Stimulated activated CD4-positive, alpha-beta T cell treated with anti-CD3 and anti-CD28 coated beads, Interleukin-4, amount 100 ng/mL, for 48 hours (primary cell): ENCODE results near the gene HHAT.

Experiments used
- DNase-seq, 2 donors: peaks; one replicate each; pipeline ENCODE4 v3.0.0-alpha.2; 2020; ENCODE audit warnings: low read depth in 2 of 2

HHAT gene

DNA sequence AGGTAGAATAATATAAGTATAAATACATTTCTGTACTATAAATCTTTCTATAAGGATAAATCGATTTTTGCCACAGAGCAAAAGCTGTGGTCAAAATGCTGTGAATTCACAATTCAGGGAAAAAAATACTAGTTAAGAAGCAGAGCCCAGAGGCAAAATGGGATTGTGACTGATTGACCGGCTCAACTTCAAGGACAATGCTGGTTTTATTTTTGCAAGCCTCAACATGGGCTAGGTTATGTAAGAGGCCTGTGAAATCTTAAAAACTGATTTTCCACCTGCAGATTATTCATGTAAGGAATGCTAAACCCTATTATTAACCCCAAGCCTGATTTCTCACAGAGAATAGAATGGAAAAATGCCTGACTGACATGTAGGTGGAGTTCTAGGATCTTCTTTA lies 155.1 kb downstream of the HHAT start:
- DNase-seq = no peak

- no peak for DNase-seq
Measured at GRCh38 chr1:210487021-210487420, 158.3 kb downstream of the HHAT start.

GRCh38 chr1:210489491-210489890 lies 160.8 kb downstream of the HHAT start:
- no peak for DNase-seq

DNA sequence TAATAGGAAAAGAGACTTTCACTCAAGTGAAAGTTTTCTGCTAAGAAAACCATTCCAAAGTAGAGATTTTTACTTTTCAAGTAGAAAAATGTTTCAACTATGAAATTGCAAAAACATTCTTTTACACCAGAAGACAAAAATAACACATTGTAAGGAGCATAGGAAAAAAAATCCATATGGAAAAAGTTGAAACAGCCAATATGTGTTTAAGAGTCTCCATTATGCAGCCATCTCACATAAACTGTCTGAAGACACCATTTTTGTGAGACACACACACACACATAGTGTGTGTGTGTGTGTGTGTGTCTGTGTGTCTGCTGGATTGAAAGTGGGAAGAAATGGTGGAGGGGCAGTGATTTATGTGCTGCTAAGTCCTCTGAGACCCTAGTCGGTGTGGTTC lies 162.1 kb downstream of the HHAT start:
- DNase-seq = no peak

- DNase-seq = no peak
Measured at GRCh38 chr1:210496063-210496462, 167.4 kb downstream of the HHAT start.

- DNase-seq = no peak
Measured at GRCh38 chr1:210499956-210500355, 171.3 kb downstream of the HHAT start.

GRCh38 chr1:210500831-210501230 lies 172.1 kb downstream of the HHAT start:
- no peak for DNase-seq

GRCh38 chr1:210504286-210504685 lies 175.6 kb downstream of the HHAT start:
- no peak for DNase-seq

DNA sequence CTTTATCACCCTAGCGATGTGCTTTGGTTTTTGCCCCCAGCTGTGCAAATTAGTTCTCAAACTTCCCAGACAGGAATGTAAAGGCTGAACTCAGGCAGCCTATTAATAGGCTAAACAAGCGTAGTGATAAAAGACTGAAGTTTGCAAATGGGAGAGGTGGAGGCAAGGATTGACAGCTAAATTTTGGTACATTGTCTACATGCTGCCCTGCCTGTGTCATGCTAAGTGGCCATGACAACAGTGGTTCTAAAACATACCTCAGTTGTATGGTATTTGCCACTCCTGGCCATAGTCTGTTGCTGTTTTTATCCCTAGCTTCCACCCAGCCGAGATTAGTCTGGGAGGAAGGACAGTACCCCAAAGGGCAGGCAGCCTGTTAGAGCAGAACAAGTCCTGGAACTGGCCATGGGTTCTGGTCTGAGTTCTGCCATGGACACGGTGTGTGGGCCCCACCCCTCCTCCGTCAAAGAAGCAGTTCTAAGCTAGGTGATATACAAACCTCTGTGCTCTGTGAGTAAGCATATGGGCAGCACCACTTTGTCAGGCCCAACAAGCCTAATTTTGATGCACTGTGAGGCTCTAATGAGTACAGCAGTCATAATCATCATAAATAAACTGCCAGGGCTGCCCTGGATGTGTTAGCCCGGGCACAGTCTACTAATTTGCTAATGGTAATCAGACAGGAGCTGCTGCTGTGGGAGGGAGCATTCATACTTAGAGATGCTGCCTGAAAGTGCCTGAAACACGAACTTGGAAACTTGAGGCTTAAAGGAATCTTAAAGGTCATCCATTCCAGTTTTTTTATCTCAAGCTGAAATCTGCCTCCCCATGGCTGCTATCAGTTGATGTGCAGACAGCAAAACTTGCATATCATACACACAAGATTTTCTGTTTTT lies 177.1 kb downstream of the HHAT start:
- no peak for DNase-seq

- no peak for DNase-seq
Measured at GRCh38 chr1:210506689-210507088, 178.0 kb downstream of the HHAT start.

DNA sequence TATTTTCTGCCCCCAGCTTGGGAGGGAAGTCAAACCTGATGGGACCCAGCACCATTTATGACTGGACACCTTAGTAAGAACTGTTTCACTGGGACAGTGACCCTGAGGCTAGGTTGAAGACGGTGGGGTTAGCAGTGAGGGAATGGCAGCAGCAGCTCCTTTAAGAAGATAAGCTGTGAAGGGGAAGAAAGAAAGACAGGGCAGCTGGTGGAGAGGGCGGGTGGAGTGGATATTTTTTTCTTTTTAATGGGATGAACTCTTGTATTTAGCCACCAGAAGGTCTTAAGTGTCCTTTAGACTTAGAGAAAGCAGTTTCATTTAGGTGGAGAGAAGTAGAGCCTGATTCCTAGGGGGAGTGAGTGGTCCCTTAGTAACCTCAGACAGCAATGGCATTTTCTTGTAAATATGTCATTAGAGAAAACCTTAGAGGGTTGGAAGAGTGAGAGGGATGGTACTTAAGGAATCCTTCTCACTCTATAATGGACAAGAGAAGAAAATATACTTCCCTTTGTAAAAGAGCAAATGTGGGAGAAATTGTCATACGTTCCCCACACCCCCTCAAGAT lies 187.5 kb downstream of the HHAT start:
- no peak for DNase-seq

- DNase-seq = no peak
Measured at GRCh38 chr1:210516697-210517459, 188.2 kb downstream of the HHAT start.

- no peak for DNase-seq
Measured at GRCh38 chr1:210523830-210524229, 195.1 kb downstream of the HHAT start.

DNA sequence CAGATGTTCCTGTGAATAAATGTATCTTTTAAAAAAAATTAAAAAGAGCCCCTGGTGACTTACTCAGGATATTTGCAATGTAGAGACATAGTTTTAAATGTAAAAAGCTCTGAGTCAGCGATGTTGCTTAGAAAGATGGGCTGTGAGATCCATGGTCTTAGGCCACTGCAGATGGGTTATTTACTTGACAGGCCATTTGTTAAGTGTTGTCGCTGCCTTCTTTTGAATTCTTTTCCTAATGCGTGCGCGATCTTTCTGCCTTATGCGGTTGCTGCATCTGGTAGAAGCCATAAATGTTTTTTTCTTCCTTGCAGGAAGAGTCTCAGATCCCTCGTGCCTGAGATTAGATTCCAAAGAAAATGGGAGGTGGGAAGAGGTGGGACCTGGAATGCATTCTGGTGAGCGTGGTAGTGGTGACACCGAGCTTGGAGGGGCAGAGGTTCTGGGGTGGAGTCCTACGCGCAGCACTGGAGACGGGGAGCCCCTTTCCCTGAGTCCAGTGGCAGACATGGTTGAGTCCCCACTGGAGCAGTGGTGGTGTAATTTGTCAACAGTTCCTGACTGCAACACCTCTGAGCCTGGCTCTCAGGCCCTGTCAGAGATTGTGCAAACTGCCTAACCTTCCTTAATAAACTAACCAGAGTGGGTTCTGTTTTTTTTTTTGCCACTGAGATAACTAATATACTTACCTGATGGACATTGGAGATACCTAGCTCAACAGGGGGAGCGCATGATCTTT lies 197.2 kb downstream of the HHAT start:
- no peak for DNase-seq

DNA sequence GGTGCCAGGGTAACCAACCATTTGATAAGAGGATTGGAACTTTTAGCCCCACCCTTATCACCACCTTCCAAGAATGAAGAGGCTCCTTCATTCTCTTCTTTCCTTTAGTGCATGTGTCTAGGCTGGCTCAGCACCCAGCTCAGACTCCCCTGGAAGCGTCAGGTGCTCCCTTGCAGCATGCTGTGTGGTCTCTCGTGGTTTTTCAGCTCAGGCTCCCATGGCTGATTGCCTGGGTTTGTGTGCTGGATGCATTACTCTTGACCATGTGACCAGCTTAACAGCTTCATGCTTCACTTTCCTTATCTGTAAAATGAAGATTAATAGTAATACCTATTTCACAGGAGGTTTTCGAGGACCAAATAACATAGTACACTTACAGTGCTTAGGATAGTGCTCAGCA lies 198.4 kb downstream of the HHAT start:
- no peak for DNase-seq

DNA sequence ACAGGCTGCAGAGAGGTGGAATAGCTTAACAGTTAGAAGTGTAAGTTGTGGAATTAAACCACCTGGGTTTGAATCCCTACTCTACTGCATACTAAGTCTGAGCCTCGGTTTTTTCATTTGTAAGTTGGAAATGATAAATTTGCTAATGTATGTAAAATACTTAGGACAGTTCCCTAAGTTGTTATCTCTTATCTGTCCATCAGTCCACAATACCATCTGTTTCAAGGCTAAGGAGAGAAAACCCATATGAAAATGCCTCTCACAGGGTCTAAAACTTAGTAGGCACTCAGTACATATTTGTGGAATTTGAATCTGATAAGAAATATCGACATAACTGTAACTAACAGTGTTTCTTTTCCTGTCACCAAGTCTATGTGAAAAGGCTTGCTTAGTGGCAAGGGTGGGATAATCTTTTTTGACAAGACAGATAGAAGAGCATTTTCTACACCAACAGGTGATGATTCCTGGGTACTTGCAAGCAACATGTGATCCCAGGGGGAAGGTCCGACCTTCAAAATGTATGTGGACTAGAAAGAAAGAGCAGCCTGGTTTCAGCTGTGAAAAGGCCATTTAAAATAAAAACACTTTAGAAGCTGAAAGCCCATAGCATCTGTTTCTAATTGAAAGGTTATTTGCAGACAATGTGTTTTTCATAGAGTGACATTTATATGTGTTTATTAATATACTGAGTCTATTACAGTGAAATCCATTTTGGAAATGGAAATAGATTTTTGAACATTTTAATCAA lies 202.9 kb downstream of the HHAT start:
- DNase-seq = no peak

- DNase-seq = no peak
Measured at GRCh38 chr1:210532223-210532598, 203.5 kb downstream of the HHAT start.

DNA sequence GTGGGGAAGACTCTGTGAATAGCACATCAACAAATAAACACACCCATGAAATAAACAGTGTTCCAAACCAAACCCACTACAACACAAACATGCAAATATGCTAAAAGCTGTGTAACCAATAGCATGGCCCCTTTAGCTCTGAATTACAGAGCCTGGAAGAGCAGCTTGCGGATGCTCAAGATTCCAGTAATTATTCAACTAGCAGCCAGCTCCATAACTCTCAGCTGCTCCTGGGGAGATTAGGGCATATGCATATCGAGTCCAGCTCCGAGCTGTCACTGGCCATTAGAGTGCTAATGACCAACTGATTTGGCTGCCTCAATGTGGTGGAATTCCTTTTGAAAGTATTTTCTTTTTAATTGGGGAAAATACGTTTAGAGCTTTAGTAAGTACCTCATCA lies 207.1 kb downstream of the HHAT start:
- no peak for DNase-seq

DNA sequence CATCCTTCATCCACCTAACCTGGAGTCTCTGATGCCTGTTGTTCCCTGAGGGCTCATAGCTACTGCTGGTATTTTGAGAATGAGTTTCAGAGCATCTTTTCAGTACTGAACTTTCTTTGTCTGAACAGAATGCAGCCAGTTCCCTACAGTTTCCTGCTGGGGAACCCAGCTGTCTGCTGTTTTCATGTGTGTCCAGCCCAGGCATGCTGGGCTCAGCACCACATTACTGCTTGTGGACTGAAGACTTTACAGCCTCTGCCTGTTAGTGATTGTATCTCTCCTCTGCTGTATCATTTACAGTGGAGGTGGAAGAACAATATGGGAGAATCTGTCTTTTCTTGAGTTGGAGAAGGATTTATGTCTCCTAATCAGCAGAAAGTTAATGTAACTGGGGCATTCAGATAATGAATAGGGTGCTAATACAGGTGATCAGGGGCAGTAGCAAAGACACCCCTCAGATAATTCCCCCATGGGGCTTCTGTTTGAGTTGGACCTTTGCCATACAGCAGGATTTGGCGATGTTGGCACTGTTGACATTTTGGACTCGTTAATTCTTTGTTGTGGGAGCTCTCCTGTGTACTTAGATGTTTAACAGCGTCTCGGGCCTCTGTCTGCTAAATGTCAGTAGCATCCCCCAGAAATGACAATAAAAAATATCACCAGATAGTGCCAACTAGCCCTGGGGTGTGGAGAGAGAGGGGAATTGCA lies 207.7 kb downstream of the HHAT start:
- no peak for DNase-seq

- no peak for DNase-seq
Measured at GRCh38 chr1:210540288-210540687, 211.6 kb downstream of the HHAT start.
